HepG2 (cell line): ENCODE data around the gene SLC8B1. TPM values are rescaled to one million over a fixed set of nuclear protein-coding genes. Genes with fewer than 3 reads are reported as not detected.
A peak's percentile ranks its signal among the peaks of the same experiment; 100 is the strongest.

ENCODE experiments used
- ERF ChIP-seq: IDR thresholded peaks from 2 replicates; pipeline ENCODE4 v1.6.1; 2018; ENCODE audit warnings: missing biosample characterization, missing genetic modification reagents
- GMEB1 ChIP-seq: sonication (generic); formaldehyde crosslinking; IDR thresholded peaks from 2 replicates; pipeline ENCODE4 v1.5.1; 2020; ENCODE audit warnings: missing genetic modification reagents, mild to moderate bottlenecking, borderline replicate concordance
- MXI1 ChIP-seq: IDR thresholded peaks from 3 replicates; pipeline ENCODE4 v1.6.1; 2012; ENCODE audit warnings: low read depth, low read length, inconsistent platforms, borderline replicate concordance
- NRL ChIP-seq: sonication (generic); formaldehyde crosslinking; IDR thresholded peaks from 2 replicates; pipeline ENCODE4 v1.5.0; 2020; ENCODE audit warnings: missing genetic modification reagents, mild to moderate bottlenecking, moderate library complexity, borderline replicate concordance
- ZNF142 ChIP-seq: sonication (generic); formaldehyde crosslinking; IDR thresholded peaks from 2 replicates; pipeline ENCODE4 v1.4.0; 2020; ENCODE audit warnings: missing genetic modification reagents
- ZNF274 ChIP-seq: sonication (generic); formaldehyde crosslinking; IDR thresholded peaks from 2 replicates; pipeline ENCODE4 v1.5.1; 2020; ENCODE audit warnings: mild to moderate bottlenecking, missing genetic modification reagents
- ZNF280D ChIP-seq: sonication (generic); formaldehyde crosslinking; IDR thresholded peaks from 2 replicates; pipeline ENCODE4 v1.5.1; 2020; ENCODE audit warnings: mild to moderate bottlenecking, missing genetic modification reagents
- ZNF333 ChIP-seq: sonication (generic); formaldehyde crosslinking; IDR thresholded peaks from 2 replicates; pipeline ENCODE4 v1.4.0; 2020; ENCODE audit warnings: mild to moderate bottlenecking, missing genetic modification reagents, borderline replicate concordance
- ZNF484 ChIP-seq: sonication (generic); formaldehyde crosslinking; IDR thresholded peaks from 2 replicates; pipeline ENCODE4 v1.5.1; 2020; ENCODE audit warnings: mild to moderate bottlenecking, low read depth, missing genetic modification reagents, borderline replicate concordance
- ZNF557 ChIP-seq: sonication (generic); formaldehyde crosslinking; IDR thresholded peaks from 2 replicates; pipeline ENCODE4 v1.4.0; 2020; ENCODE audit warnings: missing genetic modification reagents
- ZNF788 ChIP-seq: sonication (generic); formaldehyde crosslinking; IDR thresholded peaks from 2 replicates; pipeline ENCODE4 v1.5.0; 2020; ENCODE audit warnings: mild to moderate bottlenecking, missing genetic modification reagents, borderline replicate concordance
- ZNF891 ChIP-seq: sonication (generic); formaldehyde crosslinking; IDR thresholded peaks from 2 replicates; pipeline ENCODE4 v1.5.0; 2020; ENCODE audit warnings: mild to moderate bottlenecking, missing genetic modification reagents
- polyA plus RNA-seq, 8 experiments: library from polyadenylated mRNA; depleted of rRNA in 3 of 8; stranded (reverse) in 7 of 8; unstranded in 1 of 8; fragments of >200 nt; fragmentation: Illumina TruSeq in 4 of 8; extraction: Trizol in 4 of 8; gene quantifications; 2 replicates each; pipeline versions ENCODE4 v1.2.1 to v1.2.3, GENCODE V29; 2011 to 2016; ENCODE audit warnings: low read depth in 4 of 8, missing spikeins in 1 of 8, mixed read lengths in 1 of 8; ENCODE audit not compliant: insufficient read depth in 1 of 8
- total RNA-seq, 5 experiments: library from RNA; depleted of rRNA; stranded (reverse); fragments of >200 nt; fragmentation: Illumina TruSeq; extraction: Trizol; gene quantifications; 2 replicates each; pipeline ENCODE4 v1.2.3, GENCODE V29; 2016; ENCODE audit warnings: low read depth in 1 of 5
- TF ChIP-seq, protein P1 (sequence below): sonication (generic); formaldehyde crosslinking; IDR thresholded peaks from 2 replicates; pipeline ENCODE4 v1.8.0; 2022; ENCODE audit warnings: mild to moderate bottlenecking, missing genetic modification reagents; ENCODE audit not compliant: insufficient replicate concordance

The SLC8B1 gene
- total and polyA plus RNA-seq, 2 of the 13 experiments (the other 11 are each of a cell fraction or from before 2014, with no cell fraction given), result 6.8 to 8.0 TPM

DNA sequence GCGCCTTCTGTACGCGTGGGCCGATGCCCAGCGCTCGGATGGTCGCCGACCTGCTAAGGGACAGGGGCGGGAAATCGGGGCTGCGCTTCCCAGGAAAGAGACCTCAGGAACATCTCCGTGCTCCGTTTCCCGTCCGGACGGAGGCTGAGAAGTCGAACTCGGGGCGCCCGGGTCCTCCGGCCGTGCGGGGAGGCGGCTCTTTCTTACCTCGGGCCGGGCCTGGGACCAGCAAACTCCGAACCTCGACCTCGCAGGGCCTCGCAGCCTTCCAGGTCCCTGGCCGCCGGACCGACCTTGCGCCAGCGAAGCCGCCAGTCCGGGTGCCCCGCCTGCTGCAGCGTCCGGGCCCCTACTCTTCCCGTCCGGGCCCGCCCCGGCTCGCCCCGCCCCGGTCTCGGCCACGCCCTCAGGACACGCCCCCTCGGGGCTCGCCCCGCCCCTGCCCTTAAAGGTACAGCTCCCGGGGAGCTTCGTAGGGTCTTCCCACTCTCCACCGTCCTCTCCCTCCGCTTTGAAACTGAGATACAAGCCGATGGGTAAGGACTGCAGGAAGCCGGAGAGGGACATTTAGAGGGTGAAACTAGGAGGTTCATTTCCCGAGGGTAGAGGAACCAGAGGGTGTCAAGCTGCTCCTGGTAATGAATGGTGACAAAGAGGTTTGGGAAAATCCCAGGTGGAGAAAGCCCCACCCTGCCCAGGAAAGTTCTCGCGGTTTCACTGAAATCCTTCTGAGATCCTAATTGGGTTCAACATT, at the start of gene SLC8B1 (continued):
- TF ChIP-seq, protein P1, sequence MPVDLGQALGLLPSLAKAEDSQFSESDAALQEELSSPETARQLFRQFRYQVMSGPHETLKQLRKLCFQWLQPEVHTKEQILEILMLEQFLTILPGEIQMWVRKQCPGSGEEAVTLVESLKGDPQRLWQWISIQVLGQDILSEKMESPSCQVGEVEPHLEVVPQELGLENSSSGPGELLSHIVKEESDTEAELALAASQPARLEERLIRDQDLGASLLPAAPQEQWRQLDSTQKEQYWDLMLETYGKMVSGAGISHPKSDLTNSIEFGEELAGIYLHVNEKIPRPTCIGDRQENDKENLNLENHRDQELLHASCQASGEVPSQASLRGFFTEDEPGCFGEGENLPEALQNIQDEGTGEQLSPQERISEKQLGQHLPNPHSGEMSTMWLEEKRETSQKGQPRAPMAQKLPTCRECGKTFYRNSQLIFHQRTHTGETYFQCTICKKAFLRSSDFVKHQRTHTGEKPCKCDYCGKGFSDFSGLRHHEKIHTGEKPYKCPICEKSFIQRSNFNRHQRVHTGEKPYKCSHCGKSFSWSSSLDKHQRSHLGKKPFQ (CRISPR knock-in tag), result no peak
- TF ChIP-seq ZNF142 (CRISPR knock-in tag) (peak; percentile 73; the same call in 1 of the 2 replicates), ZNF333 (peak; percentile 26; the same call in 1 of the 2 replicates), ZNF274 (0 out of 2 replicates have a peak, but pooled peaks have one; percentile 62), ERF (CRISPR knock-in tag) (peak; percentile 86), GMEB1 (CRISPR knock-in tag) (peak; percentile 54; the same call in 1 of the 2 replicates), ZNF557 (CRISPR knock-in tag) (peak; percentile 23; the same call in 1 of the 2 replicates), NRL (CRISPR knock-in tag) (peak; percentile 58; the same call in 1 of the 2 replicates), ZNF891 (peak; percentile 74), ZNF280D (0 out of 2 replicates have a peak, but pooled peaks have one; percentile 62), MXI1 (peak; percentile 41; the same call in 1 of the 3 replicates), ZNF484 (0 out of 2 replicates have a peak, but pooled peaks have one; percentile 50), ZNF788 (CRISPR knock-in tag) (peak; percentile 78; the same call in 1 of the 2 replicates)
